ENCODE data around the gene NAPEPLD.

NAPEPLD gene

GRCh38 chr7:103074519-103075336 is 74.2 kb downstream of the NAPEPLD start, which contains the start of the genes ARMC10 and FBXL13 (continued):
- peak; percentile 66 for TF ChIP-seq KLF16 (tag by site-specific recombination; IDR thresholded peaks at IDR 0.05)
- no peak for TF ChIP-seq ZNF211 (tag by site-specific recombination; IDR thresholded peaks at IDR 0.05; ENCODE audit: low read depth)
- no peak for TF ChIP-seq HOXC10 (CRISPR knock-in tag; IDR thresholded peaks at IDR 0.05)
- TF ChIP-seq GLIS2 (tag by site-specific recombination; IDR thresholded peaks at IDR 0.05): no peak; the same call in 1 of the 2 replicates
- TF ChIP-seq ZNF324 (tag by site-specific recombination; IDR thresholded peaks at IDR 0.05): 0 out of 2 replicates have a peak, but pooled peaks have one; percentile 16
- no peak for TF ChIP-seq ZNF623 (tag by site-specific recombination; IDR thresholded peaks at IDR 0.05)
- no peak for TF ChIP-seq ZNF114 (tag by site-specific recombination; IDR thresholded peaks at IDR 0.05)
- TF ChIP-seq ZSCAN5A (tag by site-specific recombination; IDR thresholded peaks at IDR 0.05): no peak
- 0 out of 2 replicates have a peak, but pooled peaks have one; percentile 64 for TF ChIP-seq PRDM1 (tag by site-specific recombination; IDR thresholded peaks at IDR 0.05)
- TF ChIP-seq HIC1 (tag by site-specific recombination; IDR thresholded peaks at IDR 0.05): peak; percentile 33; the same call in 1 of the 2 replicates
- no peak for TF ChIP-seq GLI2 (tag by site-specific recombination; IDR thresholded peaks at IDR 0.05; ENCODE audit: borderline replicate concordance, low read depth)
- 0 out of 2 replicates have a peak, but pooled peaks have one; percentile 42 for TF ChIP-seq ZNF558 (tag by site-specific recombination; IDR thresholded peaks at IDR 0.05)
- no peak for TF ChIP-seq TCF7L2 (IDR thresholded peaks at IDR 0.05; ENCODE audit: borderline replicate concordance, low read depth, low read length)
- TF ChIP-seq ZNF366 (tag by site-specific recombination; conservative IDR thresholded peaks at IDR 0.05): peak; percentile 79; the same call in 1 of the 2 replicates
- no peak for TF ChIP-seq ZNF776 (tag by site-specific recombination; IDR thresholded peaks at IDR 0.05; ENCODE audit: borderline replicate concordance)
- TF ChIP-seq ZFP37 (tag by site-specific recombination; IDR thresholded peaks at IDR 0.05): no peak
- no peak for TF ChIP-seq ZNF544 (tag by site-specific recombination; IDR thresholded peaks at IDR 0.05)
- no peak for TF ChIP-seq ZNF311 (tag by site-specific recombination; IDR thresholded peaks at IDR 0.05; ENCODE audit: borderline replicate concordance)
- TF ChIP-seq ZSCAN16 (tag by site-specific recombination; IDR thresholded peaks at IDR 0.05): no peak
- no peak for TF ChIP-seq ZNF202 (tag by site-specific recombination; IDR thresholded peaks at IDR 0.05; ENCODE audit: borderline replicate concordance)
- TF ChIP-seq ZNF571 (tag by site-specific recombination; IDR thresholded peaks at IDR 0.05): no peak
- 0 out of 2 replicates have a peak, but pooled peaks have one; percentile 29 for TF ChIP-seq ZNF391 (tag by site-specific recombination; IDR thresholded peaks at IDR 0.05; ENCODE audit: borderline replicate concordance, low read depth)
- TF ChIP-seq GLI4 (tag by site-specific recombination; IDR thresholded peaks at IDR 0.05): no peak
- TF ChIP-seq ZNF785 (tag by site-specific recombination; IDR thresholded peaks at IDR 0.05): 0 out of 2 replicates have a peak, but pooled peaks have one; percentile 65
- TF ChIP-seq SETDB1 (IDR thresholded peaks at IDR 0.05; ENCODE audit: insufficient read length, low read length): no peak
- peak; percentile 89 for TF ChIP-seq ZNF561 (tag by site-specific recombination; IDR thresholded peaks at IDR 0.05; ENCODE audit: borderline replicate concordance)
- no peak for TF ChIP-seq ZIC2 (tag by site-specific recombination; IDR thresholded peaks at IDR 0.05)
- no peak for TF ChIP-seq PRDM6 (tag by site-specific recombination; IDR thresholded peaks at IDR 0.05)
- TF ChIP-seq PRDM4 (tag by site-specific recombination; IDR thresholded peaks at IDR 0.05): no peak
- TF ChIP-seq ZFHX2 (tag by site-specific recombination; conservative IDR thresholded peaks at IDR 0.05): no peak; the same call in 1 of the 2 replicates
- peak; percentile 65; the same call in 1 of the 2 replicates for TF ChIP-seq ZNF394 (tag by site-specific recombination; IDR thresholded peaks at IDR 0.05; ENCODE audit: borderline replicate concordance)
- peak; percentile 56 for TF ChIP-seq IKZF3 (tag by site-specific recombination; IDR thresholded peaks at IDR 0.05)
- TF ChIP-seq ZNF239 (tag by site-specific recombination; IDR thresholded peaks at IDR 0.05): no peak

Data from HEK293 (cell line).